K562 (cell line): ENCODE results near the gene TSGA10IP. TPM values are rescaled to one million over a fixed set of nuclear protein-coding genes. Genes with fewer than 3 reads are reported as not detected.
A peak's percentile ranks its signal among the peaks of the same experiment; 100 is the strongest.

Experiments used
- ASH1L ChIP-seq: fragments of 450-650 bp; IDR thresholded peaks from 2 replicates; pipeline ENCODE4 v1.6.1; 2018; ENCODE audit warnings: borderline replicate concordance, mild to moderate bottlenecking, low read depth; ENCODE audit not compliant: partially characterized antibody
- DDX20 ChIP-seq: fragments of 450-650 bp; IDR thresholded peaks from 2 replicates; pipeline ENCODE4 v1.6.1; 2016; ENCODE audit warnings: missing genetic modification characterization, low read depth, mild to moderate bottlenecking, missing compliant biosample characterization, moderate library complexity
- FOXP1 ChIP-seq: sonication (generic); formaldehyde crosslinking; IDR thresholded peaks from 2 replicates; pipeline ENCODE4 v1.8.0; 2022; ENCODE audit warnings: mild to moderate bottlenecking, missing genetic modification reagents
- KAT2B ChIP-seq: IDR thresholded peaks from one replicate; pipeline ENCODE4 v1.6.1; 2012; ENCODE audit warnings: low read depth, mild to moderate bottlenecking, control low read depth, inconsistent platforms, low read length, moderate library complexity
- SAP30 ChIP-seq: fragments of 200-600 bp; sonication (generic); IDR thresholded peaks from 2 replicates; pipeline ENCODE4 v1.6.1; 2012; ENCODE audit warnings: borderline replicate concordance, low read depth, mild to moderate bottlenecking, moderate library complexity, low read length, control low read depth, inconsistent platforms; ENCODE audit not compliant: insufficient read depth, poor library complexity, severe bottlenecking
- STAT5A ChIP-seq: IDR thresholded peaks from 2 replicates; pipeline ENCODE4 v1.6.1; 2012; ENCODE audit warnings: low read length, inconsistent platforms, borderline replicate concordance
- TRIM28 ChIP-seq: fragments of 450-650 bp; IDR thresholded peaks from 2 replicates; pipeline ENCODE4 v1.6.1; 2017
- ZNF12 ChIP-seq: sonication (generic); formaldehyde crosslinking; IDR thresholded peaks from 2 replicates; pipeline ENCODE4 v1.4.0; 2020; ENCODE audit warnings: mild to moderate bottlenecking, missing genetic modification reagents
- ZNF395 ChIP-seq: fragments of 200-800 bp; sonication (Bioruptor generic); IDR thresholded peaks from 2 replicates; pipeline ENCODE4 v1.6.1; 2017; ENCODE audit warnings: missing genetic modification characterization, missing compliant biosample characterization
- ZNF699 ChIP-seq: fragments of 250-450 bp; sonication (Bioruptor Pico); IDR thresholded peaks from 2 replicates; pipeline ENCODE4 v1.8.0; 2021; ENCODE audit warnings: mild to moderate bottlenecking, moderate library complexity; ENCODE audit not compliant: insufficient replicate concordance
- polyA plus RNA-seq, 8 experiments: library from polyadenylated mRNA; depleted of rRNA in 4 of 8; stranded (reverse) in 5 of 8; unstranded in 3 of 8; fragments of >200 nt; fragmentation: Nextera tagmentation in 2 of 8; fragmentation: Illumina TruSeq in 1 of 8; extraction: Ambion mirVana in 2 of 8; extraction: Trizol in 1 of 8; gene quantifications; 2 replicates each; pipeline versions ENCODE4 v1.2.1 to v1.2.3, GENCODE V29; 2011 to 2014; ENCODE audit warnings: inconsistent platforms in 1 of 8, missing spikeins in 1 of 8
- total RNA-seq, 7 experiments: library from RNA; depleted of rRNA in 6 of 7; stranded (reverse); fragments of >200 nt in 6 of 7; fragmentation: Illumina TruSeq in 2 of 7; extraction: Trizol in 2 of 7; gene quantifications; 2 replicates each; pipeline versions ENCODE4 v1.2.1 to v1.2.3, GENCODE V29; 2011 to 2021; ENCODE audit warnings: low replicate concordance in 1 of 7
- TF ChIP-seq, protein P1 (sequence below): fragments of 250-450 bp; sonication (Bioruptor Pico); IDR thresholded peaks from 2 replicates; pipeline ENCODE4 v1.8.0; 2021; ENCODE audit warnings: mild to moderate bottlenecking, moderate library complexity
- TF ChIP-seq, protein P2 (sequence below): fragments of 450-650 bp; IDR thresholded peaks from 2 replicates; pipeline ENCODE4 v1.6.1; 2017; ENCODE audit warnings: antibody characterized with exemption, mild to moderate bottlenecking

Gene TSGA10IP
- total and polyA plus RNA-seq, 9 of the 15 experiments (the other 6 are each of a cell fraction or from before 2014, with no cell fraction given): not detected

DNA sequence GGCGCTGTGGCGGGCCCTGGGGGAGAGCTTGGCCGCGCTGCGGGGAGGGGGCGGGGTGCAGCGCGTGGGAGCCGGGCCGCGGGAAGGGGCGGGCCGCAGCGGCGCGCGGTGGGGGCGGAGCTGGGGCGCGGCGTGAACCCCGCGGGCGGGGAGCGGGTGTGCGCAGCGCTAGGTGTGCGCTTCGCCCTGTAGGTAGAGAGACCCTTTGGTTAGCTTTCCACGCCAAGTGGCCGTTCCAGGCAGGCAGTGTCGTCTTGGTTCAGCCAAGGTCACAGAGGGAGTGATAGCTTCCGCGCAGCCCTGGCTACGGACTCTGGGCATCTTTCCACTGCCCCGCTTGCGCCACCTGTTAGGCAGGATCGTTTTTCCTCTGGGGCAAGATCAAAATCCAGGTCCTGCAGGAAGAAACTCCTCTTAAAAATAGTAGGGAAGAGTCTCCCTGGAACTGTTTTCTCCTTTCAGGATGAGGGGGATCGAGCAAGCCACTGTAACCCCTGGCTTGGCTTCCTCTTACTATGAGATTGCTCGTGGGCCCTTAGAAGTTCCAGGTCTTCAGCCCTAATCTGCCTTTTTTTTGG is 57.5 kb downstream of the TSGA10IP start (continued):
- no peak for TF ChIP-seq FOXP1 (CRISPR knock-in tag)
- TF ChIP-seq ZNF395 (CRISPR knock-in tag): no peak
- TF ChIP-seq TRIM28: no peak
- TF ChIP-seq KAT2B: no peak
- TF ChIP-seq SAP30: peak; percentile 74
- no peak for TF ChIP-seq ZNF12 (CRISPR knock-in tag)
- TF ChIP-seq ZNF699 (CRISPR knock-in tag): no peak
- no peak for TF ChIP-seq ASH1L
- TF ChIP-seq, protein P1, sequence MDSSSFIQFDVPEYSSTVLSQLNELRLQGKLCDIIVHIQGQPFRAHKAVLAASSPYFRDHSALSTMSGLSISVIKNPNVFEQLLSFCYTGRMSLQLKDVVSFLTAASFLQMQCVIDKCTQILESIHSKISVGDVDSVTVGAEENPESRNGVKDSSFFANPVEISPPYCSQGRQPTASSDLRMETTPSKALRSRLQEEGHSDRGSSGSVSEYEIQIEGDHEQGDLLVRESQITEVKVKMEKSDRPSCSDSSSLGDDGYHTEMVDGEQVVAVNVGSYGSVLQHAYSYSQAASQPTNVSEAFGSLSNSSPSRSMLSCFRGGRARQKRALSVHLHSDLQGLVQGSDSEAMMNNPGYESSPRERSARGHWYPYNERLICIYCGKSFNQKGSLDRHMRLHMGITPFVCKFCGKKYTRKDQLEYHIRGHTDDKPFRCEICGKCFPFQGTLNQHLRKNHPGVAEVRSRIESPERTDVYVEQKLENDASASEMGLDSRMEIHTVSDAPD (CRISPR knock-in tag): no peak
- no peak for TF ChIP-seq STAT5A
- TF ChIP-seq, protein P2, sequence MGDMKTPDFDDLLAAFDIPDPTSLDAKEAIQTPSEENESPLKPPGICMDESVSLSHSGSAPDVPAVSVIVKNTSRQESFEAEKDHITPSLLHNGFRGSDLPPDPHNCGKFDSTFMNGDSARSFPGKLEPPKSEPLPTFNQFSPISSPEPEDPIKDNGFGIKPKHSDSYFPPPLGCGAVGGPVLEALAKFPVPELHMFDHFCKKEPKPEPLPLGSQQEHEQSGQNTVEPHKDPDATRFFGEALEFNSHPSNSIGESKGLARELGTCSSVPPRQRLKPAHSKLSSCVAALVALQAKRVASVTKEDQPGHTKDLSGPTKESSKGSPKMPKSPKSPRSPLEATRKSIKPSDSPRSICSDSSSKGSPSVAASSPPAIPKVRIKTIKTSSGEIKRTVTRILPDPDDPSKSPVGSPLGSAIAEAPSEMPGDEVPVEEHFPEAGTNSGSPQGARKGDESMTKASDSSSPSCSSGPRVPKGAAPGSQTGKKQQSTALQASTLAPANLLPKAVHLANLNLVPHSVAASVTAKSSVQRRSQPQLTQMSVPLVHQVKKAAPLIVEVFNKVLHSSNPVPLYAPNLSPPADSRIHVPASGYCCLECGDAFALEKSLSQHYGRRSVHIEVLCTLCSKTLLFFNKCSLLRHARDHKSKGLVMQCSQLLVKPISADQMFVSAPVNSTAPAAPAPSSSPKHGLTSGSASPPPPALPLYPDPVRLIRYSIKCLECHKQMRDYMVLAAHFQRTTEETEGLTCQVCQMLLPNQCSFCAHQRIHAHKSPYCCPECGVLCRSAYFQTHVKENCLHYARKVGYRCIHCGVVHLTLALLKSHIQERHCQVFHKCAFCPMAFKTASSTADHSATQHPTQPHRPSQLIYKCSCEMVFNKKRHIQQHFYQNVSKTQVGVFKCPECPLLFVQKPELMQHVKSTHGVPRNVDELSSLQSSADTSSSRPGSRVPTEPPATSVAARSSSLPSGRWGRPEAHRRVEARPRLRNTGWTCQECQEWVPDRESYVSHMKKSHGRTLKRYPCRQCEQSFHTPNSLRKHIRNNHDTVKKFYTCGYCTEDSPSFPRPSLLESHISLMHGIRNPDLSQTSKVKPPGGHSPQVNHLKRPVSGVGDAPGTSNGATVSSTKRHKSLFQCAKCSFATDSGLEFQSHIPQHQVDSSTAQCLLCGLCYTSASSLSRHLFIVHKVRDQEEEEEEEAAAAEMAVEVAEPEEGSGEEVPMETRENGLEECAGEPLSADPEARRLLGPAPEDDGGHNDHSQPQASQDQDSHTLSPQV: no peak
- TF ChIP-seq DDX20 (tag): no peak
